HEK293T (cell line): ENCODE measurements around the gene WASF2.

ENCODE experiments used
- CTCF ChIA-PET: fragments of 350-600 bp; formaldehyde crosslinking; extraction: SDS; loops from one replicate; lab custom pipeline; 2021; ENCODE audit warnings: antibody characterized with exemption, inconsistent platforms; lab: Yijun Ruan, JAX
- POLR2A ChIA-PET: fragments of 350-600 bp; formaldehyde crosslinking; extraction: SDS; loops from one replicate; lab custom pipeline; 2020; ENCODE audit warnings: antibody characterized with exemption, inconsistent platforms; lab: Yijun Ruan, JAX
- DNase-seq: peaks from one replicate; pipeline ENCODE4 v3.0.0; 2012; ENCODE audit warnings: mixed read lengths; ENCODE audit errors: extremely low spot score
- ARNT ChIP-seq: fragments of 450-650 bp; IDR thresholded peaks from 2 replicates; pipeline ENCODE4 v1.6.1; 2017; ENCODE audit warnings: mild to moderate bottlenecking
- BHLHE40 ChIP-seq: fragments of 450-650 bp; IDR thresholded peaks from 2 replicates; pipeline ENCODE4 v1.6.1; 2016; ENCODE audit warnings: mild to moderate bottlenecking, moderate library complexity, borderline replicate concordance
- CTBP1 ChIP-seq: fragments of 450-650 bp; IDR thresholded peaks from 2 replicates; pipeline ENCODE4 v1.6.1; 2016; ENCODE audit warnings: borderline replicate concordance
- ELF4 ChIP-seq: fragments of 450-650 bp; IDR thresholded peaks from 2 replicates; pipeline ENCODE4 v1.6.1; 2017; ENCODE audit warnings: antibody characterized with exemption
- FOXA1 ChIP-seq: fragments of 450-650 bp; IDR thresholded peaks from 2 replicates; pipeline ENCODE4 v1.6.1; 2016; ENCODE audit warnings: mild to moderate bottlenecking
- FOXK2 ChIP-seq: fragments of 450-650 bp; IDR thresholded peaks from 2 replicates; pipeline ENCODE4 v1.6.1; 2016; ENCODE audit warnings: mild to moderate bottlenecking
- FOXM1 ChIP-seq: fragments of 450-650 bp; IDR thresholded peaks from 2 replicates; pipeline ENCODE4 v1.6.1; 2017; ENCODE audit warnings: mild to moderate bottlenecking, borderline replicate concordance
- HDGF ChIP-seq: fragments of 450-650 bp; IDR thresholded peaks from 2 replicates; pipeline ENCODE4 v1.6.1; 2017; ENCODE audit warnings: antibody characterized with exemption, borderline replicate concordance
- L3MBTL2 ChIP-seq: fragments of 450-650 bp; conservative IDR thresholded peaks from 2 replicates; pipeline ENCODE4 v1.6.1; 2016; ENCODE audit warnings: mild to moderate bottlenecking
- LEF1 ChIP-seq: fragments of 450-650 bp; IDR thresholded peaks from 2 replicates; pipeline ENCODE4 v1.6.1; 2017; ENCODE audit warnings: mild to moderate bottlenecking, borderline replicate concordance
- NFRKB ChIP-seq: fragments of 450-650 bp; IDR thresholded peaks from 2 replicates; pipeline ENCODE4 v1.6.1; 2016; ENCODE audit warnings: mild to moderate bottlenecking, moderate library complexity
- SP1 ChIP-seq: fragments of 450-650 bp; IDR thresholded peaks from 2 replicates; pipeline ENCODE4 v1.6.1; 2017
- SUZ12 ChIP-seq: fragments of 450-650 bp; IDR thresholded peaks from 2 replicates; pipeline ENCODE4 v1.6.1; 2016; ENCODE audit warnings: mild to moderate bottlenecking
- TARDBP ChIP-seq: fragments of 450-650 bp; IDR thresholded peaks from 2 replicates; pipeline ENCODE4 v1.6.1; 2016
- ZNF384 ChIP-seq: fragments of 450-650 bp; IDR thresholded peaks from 2 replicates; pipeline ENCODE4 v1.6.1; 2016
- TF ChIP-seq, protein P1 (sequence below): fragments of 450-650 bp; IDR thresholded peaks from 2 replicates; pipeline ENCODE4 v1.6.1; 2016

The WASF2 gene

DNA sequence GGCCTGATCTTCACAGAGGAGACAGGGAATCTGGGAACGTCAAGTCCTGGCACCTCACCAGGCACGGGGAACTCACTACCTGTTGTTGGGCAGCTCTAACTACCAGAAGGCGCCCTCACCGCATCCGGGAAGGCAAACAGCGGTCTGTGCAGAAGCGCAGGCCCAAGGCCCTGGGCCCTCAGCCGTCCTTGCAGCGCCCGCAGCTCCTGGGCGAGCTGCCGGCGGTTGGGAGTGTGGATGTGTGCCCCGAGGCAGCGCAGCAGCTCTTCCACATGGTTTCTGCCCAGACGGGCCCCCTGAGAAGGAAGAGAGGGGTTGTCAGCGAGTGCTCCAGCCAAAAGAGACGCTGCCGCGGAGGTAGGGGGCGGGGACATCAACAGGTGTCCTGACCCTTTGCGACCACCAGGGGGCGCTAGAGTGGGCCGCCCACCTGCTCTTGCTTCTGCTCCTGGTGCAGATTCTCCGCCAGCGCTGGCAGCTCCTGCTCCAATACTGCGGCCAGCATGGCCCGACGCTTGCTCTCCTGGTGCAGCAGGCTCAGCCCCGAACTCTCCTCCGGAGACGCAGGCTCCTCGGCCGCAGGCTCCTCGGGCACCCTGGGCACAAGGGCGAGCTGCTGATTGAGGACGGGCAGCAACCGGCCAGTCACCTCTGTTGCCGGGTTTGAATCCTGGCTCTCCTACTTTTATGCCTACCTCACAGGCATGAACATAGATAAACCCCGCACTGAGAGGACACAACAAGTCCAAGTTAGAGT, 132.5 kb downstream of the WASF2 start:
- TF ChIP-seq L3MBTL2 (no peak), FOXA1 (no peak), ZNF384 (no peak), LEF1 (no peak), SP1 (no peak), ELF4 (no peak), FOXK2 (no peak), FOXM1 (no peak)
- TF ChIP-seq, protein P1, sequence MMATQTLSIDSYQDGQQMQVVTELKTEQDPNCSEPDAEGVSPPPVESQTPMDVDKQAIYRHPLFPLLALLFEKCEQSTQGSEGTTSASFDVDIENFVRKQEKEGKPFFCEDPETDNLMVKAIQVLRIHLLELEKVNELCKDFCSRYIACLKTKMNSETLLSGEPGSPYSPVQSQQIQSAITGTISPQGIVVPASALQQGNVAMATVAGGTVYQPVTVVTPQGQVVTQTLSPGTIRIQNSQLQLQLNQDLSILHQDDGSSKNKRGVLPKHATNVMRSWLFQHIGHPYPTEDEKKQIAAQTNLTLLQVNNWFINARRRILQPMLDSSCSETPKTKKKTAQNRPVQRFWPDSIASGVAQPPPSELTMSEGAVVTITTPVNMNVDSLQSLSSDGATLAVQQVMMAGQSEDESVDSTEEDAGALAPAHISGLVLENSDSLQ = no peak
- CTCF ChIA-PET = interaction anchor here (0.5 to 2.2 kb wide), 13 partner anchors 8 to 543 kb away, joined by 3 to 25 read pairs (median 5); partner anchors contain the start of genes GPR3, MAP3K6 and SYTL1
- DNase-seq = peak; percentile 91
- POLR2A ChIA-PET = interaction anchor here (1.7 kb wide), 1 partner anchor 9 kb away, joined by 18 read pairs; the partner anchor contains the start of gene MAP3K6

DNA sequence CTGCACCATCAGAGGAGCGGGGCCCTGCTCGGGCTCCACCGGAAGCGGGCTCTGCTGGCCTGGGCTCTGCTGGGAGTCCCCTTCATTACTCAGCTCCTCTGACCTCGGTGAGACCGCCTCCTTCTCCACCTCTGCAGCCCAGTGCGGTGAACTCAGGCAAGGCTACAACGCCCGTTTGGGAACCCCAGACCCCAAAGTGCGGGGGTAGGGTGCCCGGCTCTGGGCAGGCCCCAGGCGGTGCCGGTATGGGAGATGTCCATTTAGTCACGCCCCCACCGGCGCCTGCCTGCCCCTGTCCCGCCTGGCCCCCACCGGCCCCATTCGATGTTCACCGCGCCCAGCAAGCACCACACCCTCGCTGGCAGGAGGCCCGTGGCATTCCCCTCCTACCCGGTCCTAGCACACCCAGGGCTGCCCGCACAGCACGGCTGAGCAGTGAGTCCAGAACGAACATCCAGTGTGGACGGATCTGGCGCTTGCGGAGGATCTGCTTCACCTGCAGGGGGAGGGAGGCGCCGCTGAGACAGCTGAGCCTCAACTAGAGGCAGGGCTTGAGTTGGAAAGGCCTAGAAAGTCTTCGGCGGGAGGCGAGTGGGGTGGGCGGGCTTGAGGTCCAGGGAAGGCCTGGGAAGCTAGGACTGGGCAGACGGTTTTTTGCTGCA, 133.2 kb downstream of the WASF2 start:
- ChIA-PET POLR2A (interaction anchor here (1.7 kb wide), 1 partner anchor 9 kb away, joined by 18 read pairs; the partner anchor contains the start of gene MAP3K6), CTCF (interaction anchor here (0.5 to 2.2 kb wide), 13 partner anchors 9 to 544 kb away, joined by 3 to 25 read pairs (median 5); partner anchors contain the start of genes GPR3, MAP3K6 and SYTL1)

DNA sequence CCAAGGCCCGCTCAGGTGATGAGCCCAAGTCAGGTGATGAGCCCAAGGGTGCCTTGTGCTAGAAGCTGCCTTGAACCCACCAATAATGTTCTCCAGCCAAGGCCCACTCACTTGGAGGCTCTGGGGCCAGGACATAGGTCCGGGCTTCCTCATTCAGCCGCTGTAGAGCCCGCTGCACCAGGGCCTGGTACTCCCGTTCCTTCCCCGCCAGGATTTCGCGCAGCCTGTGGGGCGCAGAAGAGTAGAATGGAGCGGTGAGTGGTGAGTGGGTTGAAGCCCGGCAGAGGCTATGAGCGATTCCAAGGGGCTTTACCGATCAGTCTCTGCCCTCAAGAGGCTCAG, 133.7 kb downstream of the WASF2 start:
- POLR2A ChIA-PET = interaction anchor here (1.7 kb wide), 1 partner anchor 10 kb away, joined by 18 read pairs; the partner anchor contains the start of gene MAP3K6
- CTCF ChIA-PET = interaction anchor here (0.7 to 2.2 kb wide), 3 partner anchors 11 to 13 kb away, joined by 3 to 25 read pairs (median 3); partner anchors contain the start of gene MAP3K6
- DNase-seq = no peak
- TF ChIP-seq FOXK2 (no peak), SUZ12 (no peak), LEF1 (no peak), NFRKB (no peak), CTBP1 (no peak), L3MBTL2 (no peak), HDGF (no peak), BHLHE40 (no peak), TARDBP (no peak), SP1 (no peak), ZNF384 (no peak), ELF4 (no peak), FOXM1 (no peak), FOXA1 (no peak), ARNT (no peak)
- TF ChIP-seq, protein P1 = no peak

More for the DNA sequence above, 133.2 kb downstream of the WASF2 start:
- TF ChIP-seq SUZ12 (no peak), FOXA1 (no peak), ELF4 (no peak), ARNT (no peak), HDGF (no peak), FOXM1 (no peak), L3MBTL2 (no peak), SP1 (no peak), ZNF384 (no peak), NFRKB (no peak), BHLHE40 (no peak), FOXK2 (no peak), TARDBP (no peak), LEF1 (no peak)
- TF ChIP-seq, protein P1 = no peak
- no peak for DNase-seq

DNA sequence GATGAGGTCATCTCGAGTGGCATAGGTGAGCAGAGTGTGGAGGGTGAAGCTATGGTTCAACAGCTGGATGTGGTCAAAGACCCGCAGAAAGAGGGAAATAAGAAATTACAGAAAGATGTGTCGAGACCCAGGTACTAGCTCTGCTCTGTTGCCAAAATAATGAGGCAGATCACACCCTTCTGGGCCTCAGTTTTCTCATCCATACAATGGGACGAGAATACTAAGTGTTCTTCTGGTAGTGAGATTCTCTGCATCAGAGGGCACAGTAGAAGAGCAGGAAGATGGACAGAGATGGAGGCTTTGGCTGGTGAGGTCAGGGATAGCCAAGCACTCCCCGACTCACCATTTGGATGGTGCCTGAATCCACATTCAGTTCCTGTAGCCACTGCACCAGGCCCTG, 134.3 kb downstream of the WASF2 start:
- CTCF ChIA-PET = interaction anchor here (0.7 to 1.5 kb wide), 2 partner anchors 12 to 13 kb away, joined by 3 read pairs; no protein-coding TSS in a partner anchor
- TF ChIP-seq ZNF384 (no peak), BHLHE40 (no peak), ELF4 (no peak), LEF1 (no peak), L3MBTL2 (no peak), SUZ12 (no peak), FOXA1 (no peak), TARDBP (no peak), CTBP1 (no peak), HDGF (no peak), ARNT (no peak), FOXK2 (no peak)
- TF ChIP-seq, protein P1 = no peak
- POLR2A ChIA-PET = interaction anchor here (0.7 kb wide), 1 partner anchor 10 kb away, joined by 3 read pairs; no protein-coding TSS in a partner anchor
- DNase-seq = no peak
